DMS114 treated with DMSO at 0.1 percent for 48 hours (cell line): ENCODE results near the gene PAQR4.
A peak's percentile ranks its signal among the peaks of the same experiment; 100 is the strongest.

Experiments used
- DNase-seq: peaks from one replicate; lab custom pipeline; 2025; ENCODE audit not compliant: unreplicated experiment; lab: John Stamatoyannopoulos, UW

Gene PAQR4

DNA sequence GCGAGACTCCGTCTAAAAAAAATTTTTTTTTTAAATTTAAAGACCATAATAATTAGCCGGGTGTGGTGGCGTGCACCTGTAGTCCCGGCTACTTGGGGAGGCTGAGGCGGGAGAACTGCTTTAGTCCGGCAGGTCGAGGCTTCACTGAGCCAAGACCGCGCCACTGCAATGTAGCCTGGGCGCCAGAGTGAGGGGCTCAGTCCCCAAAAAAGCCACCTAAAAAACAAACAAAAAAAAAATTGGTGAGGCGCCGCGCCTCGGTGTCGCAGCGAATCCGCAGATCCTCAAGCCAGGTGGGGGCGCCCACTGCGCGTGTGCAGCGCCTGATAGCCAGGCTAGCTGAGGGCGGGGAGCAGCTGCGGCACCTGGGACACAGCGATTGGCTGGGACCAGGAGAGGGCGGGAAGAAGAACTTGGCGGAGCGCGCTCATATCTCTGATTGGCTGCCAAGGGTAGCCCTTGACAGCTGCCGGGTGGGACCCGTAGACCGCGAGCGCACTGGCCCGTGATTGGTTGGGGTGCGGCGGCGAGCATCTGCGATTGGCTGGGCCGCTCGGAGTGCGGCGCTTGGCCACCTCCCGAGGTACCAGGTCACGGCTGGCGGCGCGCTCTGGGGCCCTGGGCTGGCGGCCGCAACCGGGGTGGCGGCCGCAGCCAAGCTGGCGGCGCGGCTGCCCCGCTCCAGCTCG is 34.6 kb downstream of the PAQR4 start:
- DNase-seq = peak; percentile 94

- no peak for DNase-seq
Measured at GRCh38 chr16:3004319-3004718, 35.2 kb downstream of the PAQR4 start.

DNA sequence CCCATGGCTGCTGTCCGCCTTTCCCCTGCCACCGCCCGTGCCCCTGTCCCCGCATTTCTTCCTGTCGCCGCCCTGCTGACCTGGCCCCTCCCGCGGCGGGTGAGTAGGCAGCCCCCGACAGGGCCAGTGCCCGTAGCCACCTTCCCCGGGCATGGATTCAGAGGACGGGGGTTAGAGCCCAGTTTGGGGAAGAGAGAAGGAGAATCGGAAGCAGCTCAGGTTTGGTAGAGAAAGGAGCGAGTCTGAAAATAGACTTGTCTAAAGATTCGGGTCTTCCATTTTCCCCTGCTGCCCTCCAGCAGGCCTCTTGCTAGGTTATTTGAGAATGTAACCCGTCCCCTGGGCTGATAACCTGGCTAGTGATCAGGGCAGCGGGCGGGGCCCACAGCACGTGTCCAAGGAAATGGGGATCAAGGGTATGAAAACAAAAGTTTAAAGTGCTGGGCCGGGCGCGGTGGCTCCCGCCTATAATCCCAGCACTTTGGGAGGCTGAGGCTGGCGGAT is 35.7 kb downstream of the PAQR4 start:
- no peak for DNase-seq

- no peak for DNase-seq
Measured at GRCh38 chr16:3007059-3007956, 38.2 kb downstream of the PAQR4 start.

DNA sequence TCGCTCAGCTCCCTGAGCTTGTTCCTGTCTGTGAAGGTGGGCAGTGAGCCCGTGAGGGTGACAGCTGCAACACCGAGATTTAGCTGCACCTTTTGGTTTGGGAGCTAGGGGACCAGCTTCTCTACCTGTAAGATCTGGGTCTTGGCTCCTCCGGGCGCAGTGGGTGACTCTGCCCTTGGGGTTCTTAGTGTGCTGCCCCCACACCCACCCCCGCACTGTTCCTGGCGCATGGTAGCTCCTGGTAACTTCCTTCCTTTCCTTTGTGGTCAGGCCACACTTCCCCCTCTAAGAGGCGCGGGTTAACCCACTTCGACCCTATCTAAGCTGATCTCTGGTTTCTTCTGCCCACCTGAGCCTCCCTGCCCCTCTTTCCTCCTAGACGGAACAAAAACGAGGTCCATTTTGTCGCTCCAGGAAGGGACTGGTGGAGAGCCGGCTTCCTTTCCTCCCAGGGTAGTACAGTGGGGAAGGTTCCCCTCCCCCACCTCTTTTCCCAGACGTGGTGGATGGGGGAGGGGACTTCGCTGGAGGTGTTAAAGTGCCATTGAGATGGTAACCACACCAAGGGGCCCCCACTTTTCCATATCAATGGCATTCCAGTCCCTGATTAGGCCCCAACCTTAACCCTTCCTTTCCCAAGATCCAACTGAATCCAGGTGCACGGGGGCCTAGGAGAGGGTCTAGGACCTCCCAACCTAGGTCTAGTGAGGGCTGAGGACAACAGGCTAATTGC is 39.0 kb downstream of the PAQR4 start:
- DNase-seq = no peak

DNA sequence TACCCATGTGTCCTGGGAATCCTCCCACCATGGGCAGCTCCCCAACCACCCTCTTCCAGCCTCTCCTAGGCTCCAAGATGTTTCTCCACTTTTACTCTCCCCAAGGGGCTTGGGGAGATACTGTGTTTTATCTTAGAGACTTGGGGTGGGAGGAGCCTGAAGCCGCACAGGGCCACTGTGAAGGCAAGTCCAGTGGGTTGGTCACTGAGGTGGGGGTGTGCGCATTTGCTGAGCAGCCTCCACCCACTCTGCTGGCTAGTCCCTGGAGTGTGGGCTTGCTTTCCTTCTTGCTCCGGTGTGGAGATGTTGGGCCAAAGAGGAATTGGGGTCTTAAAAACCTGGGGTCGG is 39.5 kb downstream of the PAQR4 start:
- no peak for DNase-seq

DNA sequence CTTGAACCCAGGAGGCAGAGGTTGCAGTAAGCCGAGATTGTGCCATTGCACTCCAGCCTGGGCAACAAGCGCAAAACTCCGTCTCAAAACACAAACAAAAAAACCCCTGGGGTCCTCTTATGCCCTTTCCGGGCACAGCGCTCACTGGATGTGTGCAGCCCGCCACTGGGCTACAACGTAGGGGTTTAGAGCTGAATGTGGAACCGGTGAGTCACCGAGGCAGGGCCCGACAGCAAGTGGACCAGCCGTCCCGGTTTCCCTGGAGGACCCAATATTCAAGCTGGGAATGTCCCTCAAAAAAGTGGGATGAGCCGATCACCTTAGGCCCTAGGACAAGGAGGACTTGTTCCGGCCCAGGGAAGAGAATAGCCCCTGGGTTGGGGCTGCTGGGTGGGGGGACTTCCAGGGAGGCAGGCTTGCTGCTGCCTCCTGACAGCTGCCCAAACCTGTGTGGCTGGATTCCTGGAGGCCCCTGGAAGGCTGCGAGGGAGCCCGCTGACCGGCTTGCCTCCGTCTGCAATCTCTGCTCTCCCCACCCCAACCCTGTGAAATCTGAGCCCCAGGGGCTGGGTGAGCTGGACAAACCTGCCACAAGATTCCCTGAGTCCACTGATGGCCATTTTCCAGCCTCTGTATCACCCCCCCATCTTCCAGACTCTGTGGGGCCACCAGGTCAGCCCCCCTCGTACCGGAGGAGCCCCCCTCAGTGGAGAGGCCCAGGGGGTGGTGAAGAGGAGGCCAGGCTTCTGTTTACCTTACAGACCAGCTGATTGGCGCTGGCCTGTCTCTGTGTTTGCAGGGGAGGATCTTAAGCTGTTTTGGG is 40.6 kb downstream of the PAQR4 start:
- DNase-seq = no peak

GRCh38 chr16:3010510-3010909 is 41.4 kb downstream of the PAQR4 start:
- no peak for DNase-seq

- DNase-seq = no peak
Measured at GRCh38 chr16:3012246-3012645, 43.1 kb downstream of the PAQR4 start.

DNA sequence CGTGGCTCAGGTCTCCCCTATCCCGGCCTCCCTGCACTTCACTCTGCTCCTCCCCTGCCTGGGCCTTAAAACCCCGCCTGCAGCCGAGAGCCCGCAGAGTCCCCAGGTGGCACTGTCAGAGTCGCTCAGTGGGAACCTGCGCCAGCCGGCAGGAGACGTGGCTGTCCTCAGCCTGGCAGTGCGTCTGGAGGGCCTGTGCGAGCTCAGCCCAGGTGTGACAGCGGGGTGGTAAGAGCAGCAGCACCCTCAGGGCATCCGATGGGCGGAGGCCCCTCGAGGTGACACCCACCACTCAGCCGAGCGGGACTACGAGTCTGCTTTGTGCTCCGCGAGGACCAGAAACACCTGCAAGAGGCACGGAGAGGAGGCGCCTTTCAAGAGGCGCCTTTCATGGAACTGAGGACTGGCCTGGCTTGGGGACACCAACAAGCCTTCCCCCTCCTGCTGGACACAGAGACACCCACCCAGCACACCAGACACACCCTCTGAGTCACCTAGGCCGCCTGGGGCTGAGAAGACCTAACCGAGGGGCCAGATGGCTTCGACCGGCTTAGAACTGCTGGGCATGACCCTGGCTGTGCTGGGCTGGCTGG is 43.8 kb downstream of the PAQR4 start, which contains the start of gene CLDN9:
Gene CLDN9 (plus strand): TSS at position 96 of the 593 bp plus-strand sequence. CDS start 440 bp downstream, at position 536.
- no peak for DNase-seq

- DNase-seq = no peak
Measured at GRCh38 chr16:3013491-3013951, 44.4 kb downstream of the PAQR4 start.

DNA sequence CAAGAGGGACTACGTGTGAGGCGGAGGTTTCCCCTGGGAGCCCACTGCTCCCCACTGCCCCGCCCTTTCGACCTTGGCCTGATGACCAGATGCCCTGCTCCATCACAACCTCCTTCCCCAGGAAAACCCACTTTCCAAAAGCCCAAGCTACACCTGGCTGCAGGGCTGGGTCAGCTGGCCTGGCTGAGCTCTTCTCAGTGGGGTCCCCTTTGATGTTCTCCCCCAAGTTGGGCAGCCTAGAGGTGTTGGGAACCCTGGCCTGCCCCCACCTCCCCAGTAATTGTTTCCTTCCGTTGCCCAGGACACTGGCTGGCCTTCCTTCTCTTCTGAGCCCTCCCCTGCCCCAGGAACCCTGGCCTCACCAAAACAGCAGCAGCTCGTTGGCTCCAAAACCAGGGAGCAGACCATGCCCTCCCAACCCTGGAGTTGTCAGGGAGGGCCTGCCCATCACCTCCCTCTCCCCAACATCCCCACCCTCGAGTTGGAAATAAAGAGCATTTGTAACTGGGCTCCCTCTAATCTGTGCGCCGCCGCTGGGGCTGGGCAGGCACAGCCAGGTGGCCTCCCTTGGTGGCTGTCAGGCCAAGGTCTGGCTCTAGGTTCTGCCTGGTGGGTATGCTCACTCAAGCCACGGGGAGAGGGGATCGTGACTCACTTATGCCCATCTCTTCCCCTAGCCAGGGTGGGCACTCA is 45.0 kb downstream of the PAQR4 start:
- DNase-seq = no peak

DNA sequence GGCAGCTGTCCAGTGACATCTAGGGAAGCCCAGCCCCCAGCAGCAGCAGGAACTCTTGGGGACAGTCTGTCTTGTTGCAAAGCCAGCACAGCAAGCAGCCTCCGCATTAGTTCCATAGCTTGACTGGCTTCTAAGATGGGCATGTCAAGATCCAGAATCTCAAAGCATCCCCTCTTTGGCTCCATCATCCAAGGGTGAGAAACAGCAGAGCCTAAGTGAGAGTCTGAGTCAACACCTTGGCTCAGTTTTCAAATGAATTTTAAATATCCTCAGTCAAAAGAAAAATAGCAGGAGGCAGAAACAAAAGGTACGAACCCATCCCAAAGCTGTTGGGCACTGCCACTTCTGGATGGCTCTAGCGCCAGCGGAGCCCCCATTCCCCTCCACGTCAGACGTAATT is 45.8 kb downstream of the PAQR4 start:
- DNase-seq = no peak

DNA sequence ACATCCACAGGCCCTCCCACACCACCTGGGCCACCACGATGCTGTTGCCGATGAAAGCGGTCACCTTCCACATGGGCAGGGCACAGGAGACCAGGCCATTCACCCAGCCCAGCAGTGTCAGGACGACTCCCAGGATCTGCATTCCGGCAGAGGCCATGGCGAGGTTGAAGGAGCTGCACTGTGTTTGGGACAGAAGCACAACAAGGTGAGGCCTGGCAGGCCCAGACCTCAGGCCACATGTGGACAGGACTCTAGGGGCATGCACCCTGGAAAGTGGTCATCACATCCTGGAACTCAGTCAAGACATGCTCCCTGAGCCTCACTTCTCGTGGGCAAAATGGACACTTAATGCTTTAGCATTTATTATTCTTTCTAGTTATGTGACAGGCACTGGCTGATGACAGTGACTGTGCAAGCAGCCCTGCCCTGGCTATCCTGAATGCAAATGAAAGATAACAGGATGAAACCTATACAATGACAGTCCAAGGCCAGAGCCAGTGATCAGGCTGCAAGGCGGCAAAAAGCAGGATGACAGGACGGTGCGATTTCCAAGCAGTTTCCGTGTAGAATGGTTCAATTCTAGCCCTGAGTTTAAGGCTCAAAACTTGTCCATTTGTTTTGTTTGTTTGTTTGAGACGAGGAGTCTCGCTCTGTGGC is 46.8 kb downstream of the PAQR4 start:
- no peak for DNase-seq

GRCh38 chr16:3017344-3017743 is 48.2 kb downstream of the PAQR4 start:
- no peak for DNase-seq

- no peak for DNase-seq
Measured at GRCh38 chr16:3017794-3018506, 48.8 kb downstream of the PAQR4 start, which contains the start of gene CLDN6. TSS of gene CLDN6 (minus strand) at chr16:3018183. CDS start at chr16:3016021, 2,162 bp downstream.

GRCh38 chr16:3019594-3020246 is 50.6 kb downstream of the PAQR4 start:
- no peak for DNase-seq

DNA sequence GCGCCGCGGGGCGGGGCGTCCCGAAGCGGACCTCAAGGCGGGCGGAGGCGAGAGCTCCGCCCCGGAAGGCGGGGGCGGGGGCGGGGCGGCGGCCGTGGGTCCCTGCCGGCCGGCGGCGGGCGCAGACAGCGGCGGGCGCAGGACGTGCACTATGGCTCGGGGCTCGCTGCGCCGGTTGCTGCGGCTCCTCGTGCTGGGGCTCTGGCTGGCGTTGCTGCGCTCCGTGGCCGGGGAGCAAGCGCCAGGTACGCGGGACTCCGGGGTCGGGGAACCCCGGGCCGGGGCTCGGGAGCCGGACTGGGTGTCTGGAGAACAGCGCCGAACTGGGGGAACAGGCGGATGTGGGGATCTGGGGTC is 51.1 kb downstream of the PAQR4 start, which contains the start of gene TNFRSF12A:
Gene TNFRSF12A (plus strand): TSS at position 122 of the 357 bp plus-strand sequence. CDS start 30 bp downstream, at position 152.
- DNase-seq = peak; percentile 37
